ENCODE results near the gene CROCC.

DNA sequence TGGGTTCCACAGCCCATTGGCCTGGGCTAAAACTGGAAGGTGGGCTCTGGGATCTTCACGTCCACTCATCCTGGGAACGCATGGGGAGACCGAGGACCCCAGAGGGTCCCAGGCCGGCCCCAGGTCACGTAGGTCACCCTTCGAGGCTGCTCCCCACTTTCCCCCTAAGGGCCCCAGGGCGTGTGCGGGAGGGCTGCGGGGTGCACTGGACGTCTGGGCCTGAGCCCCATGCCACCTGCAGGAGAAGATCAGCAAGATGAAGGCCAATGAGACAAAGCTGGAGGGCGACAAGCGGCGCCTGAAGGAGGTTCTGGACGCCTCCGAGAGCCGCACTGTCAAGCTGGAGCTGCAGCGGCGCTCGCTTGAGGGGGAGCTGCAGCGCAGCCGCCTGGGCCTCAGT is 46.2 kb downstream of the CROCC start:
- TF ChIP-seq BACH2 (CRISPR knock-in tag; IDR thresholded peaks at IDR 0.05; ENCODE audit: borderline replicate concordance) (no peak), ZFP30 (CRISPR knock-in tag; IDR thresholded peaks at IDR 0.05) (no peak), ZFP3 (CRISPR knock-in tag; IDR thresholded peaks at IDR 0.05) (no peak), TOX (CRISPR knock-in tag; IDR thresholded peaks at IDR 0.05; ENCODE audit: borderline replicate concordance) (no peak), SNAI2 (CRISPR knock-in tag; IDR thresholded peaks at IDR 0.05) (no peak)

Measured in SK-N-SH treated with all-trans-retinoic acid at 6 μM for 48 hours (cell line).